ELF-1 (cell line): Measurements from ENCODE around the gene C3orf49.

ENCODE experiments used
- DNase-seq: peaks from one replicate; pipeline ENCODE4 v3.0.0-alpha.2; 2016; ENCODE audit warnings: low read depth, low spot score

Gene C3orf49

GRCh38 chr3:63819151-63819398, at the start of gene C3orf49:
Gene C3orf49, plus strand, starts transcription at chr3:63819299. Its CDS starts 173 bp downstream, at chr3:63819472.
- no peak for DNase-seq

- no peak for DNase-seq
Observed at GRCh38 chr3:63774781-63775180, 44.3 kb upstream of the C3orf49 start.

GRCh38 chr3:63779227-63779626, 39.9 kb upstream of the C3orf49 start:
- no peak for DNase-seq

GRCh38 chr3:63791974-63792373, 27.1 kb upstream of the C3orf49 start:
- DNase-seq = no peak

GRCh38 chr3:63795438-63795837, 23.7 kb upstream of the C3orf49 start:
- peak; percentile 54 for DNase-seq

GRCh38 chr3:63798544-63798943, 20.6 kb upstream of the C3orf49 start:
- DNase-seq = no peak

- no peak for DNase-seq
Observed at GRCh38 chr3:63798949-63799348, 20.1 kb upstream of the C3orf49 start.

- DNase-seq = no peak
Observed at GRCh38 chr3:63800097-63800496, 19.0 kb upstream of the C3orf49 start.

- no peak for DNase-seq
Observed at GRCh38 chr3:63803911-63804310, 15.2 kb upstream of the C3orf49 start.

- DNase-seq = no peak
Observed at GRCh38 chr3:63807961-63808565, 11.0 kb upstream of the C3orf49 start.

GRCh38 chr3:63808633-63809032, 10.5 kb upstream of the C3orf49 start:
- no peak for DNase-seq

- no peak for DNase-seq
Observed at GRCh38 chr3:63809607-63810006, 9.5 kb upstream of the C3orf49 start.

GRCh38 chr3:63814237-63814636, 4.9 kb upstream of the C3orf49 start:
- no peak for DNase-seq

- DNase-seq = no peak
Observed at GRCh38 chr3:63817225-63817624, 1.9 kb upstream of the C3orf49 start.

- DNase-seq = peak; percentile 60
Observed at GRCh38 chr3:63818282-63819150, 583 bp upstream of the C3orf49 start.

GRCh38 chr3:63824309-63824708, 5.2 kb downstream of the C3orf49 start:
- no peak for DNase-seq

GRCh38 chr3:63830526-63830925, 11.4 kb downstream of the C3orf49 start:
- DNase-seq = no peak

GRCh38 chr3:63832395-63832794, 13.3 kb downstream of the C3orf49 start:
- no peak for DNase-seq

GRCh38 chr3:63841704-63842103, 22.6 kb downstream of the C3orf49 start:
- DNase-seq = no peak

GRCh38 chr3:63842127-63842526, 23.0 kb downstream of the C3orf49 start:
- DNase-seq = no peak

GRCh38 chr3:63845215-63845614, 26.1 kb downstream of the C3orf49 start:
- DNase-seq = peak; percentile 21

GRCh38 chr3:63847718-63848450, 28.8 kb downstream of the C3orf49 start:
- DNase-seq = peak; percentile 75

GRCh38 chr3:63849175-63849574, 30.1 kb downstream of the C3orf49 start:
- DNase-seq = no peak
